GM21723 (cell line): Measurements from ENCODE around the gene OR51M1.

ENCODE experiments used
- ATAC-seq: cut with Tn5 transposase; IDR thresholded peaks from one replicate; pipeline ENCODE4 v1.9.1; 2021; ENCODE audit warnings: mild to moderate bottlenecking, moderate library complexity; ENCODE audit not compliant: unreplicated experiment

OR51M1 gene

DNA sequence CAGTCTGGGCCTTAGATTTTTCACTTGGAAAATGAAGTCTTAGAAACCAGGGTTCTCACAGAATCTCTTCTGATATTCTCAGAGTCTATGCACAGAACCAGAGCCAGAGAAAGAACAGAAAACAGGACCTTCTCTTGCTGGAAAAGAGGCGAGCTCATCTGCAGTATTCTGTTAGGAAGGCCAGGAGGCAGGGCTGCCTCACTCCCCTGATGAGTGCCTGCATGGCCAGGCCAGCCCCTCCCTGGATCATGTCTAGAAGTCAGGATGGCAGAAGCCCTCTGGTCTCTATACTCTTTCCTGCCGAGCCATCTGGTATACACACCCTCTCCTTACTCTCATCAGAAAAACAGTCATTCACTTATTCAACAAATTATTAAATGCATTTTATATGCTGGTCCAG is 723 bp downstream of the OR51M1 start:
- no peak for ATAC-seq

GRCh38 chr11:5390210-5390609 is 6.6 kb downstream of the OR51M1 start:
- ATAC-seq: no peak

GRCh38 chr11:5394091-5394490 is 10.5 kb downstream of the OR51M1 start:
- no peak for ATAC-seq

DNA sequence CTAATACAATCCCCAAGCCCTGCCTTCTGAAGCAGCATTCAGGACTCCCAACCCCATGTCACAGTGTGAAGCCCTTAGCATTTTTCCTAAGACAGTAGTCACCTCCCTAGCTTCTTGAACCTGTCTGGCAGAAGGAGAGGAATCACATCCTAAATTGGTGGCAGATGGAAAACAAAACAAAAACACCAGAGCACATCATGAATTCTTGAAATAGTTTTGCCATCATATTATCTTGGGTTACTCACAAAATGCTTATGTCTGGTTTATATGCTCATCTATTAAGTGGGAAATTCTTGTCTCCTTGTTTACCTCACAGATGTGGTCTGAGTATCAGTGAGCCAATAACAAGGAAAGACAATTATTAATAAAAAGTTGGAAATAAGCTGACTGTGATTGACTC is 15.3 kb downstream of the OR51M1 start:
- ATAC-seq: no peak

GRCh38 chr11:5405173-5405572 is 21.6 kb downstream of the OR51M1 start:
- no peak for ATAC-seq

DNA sequence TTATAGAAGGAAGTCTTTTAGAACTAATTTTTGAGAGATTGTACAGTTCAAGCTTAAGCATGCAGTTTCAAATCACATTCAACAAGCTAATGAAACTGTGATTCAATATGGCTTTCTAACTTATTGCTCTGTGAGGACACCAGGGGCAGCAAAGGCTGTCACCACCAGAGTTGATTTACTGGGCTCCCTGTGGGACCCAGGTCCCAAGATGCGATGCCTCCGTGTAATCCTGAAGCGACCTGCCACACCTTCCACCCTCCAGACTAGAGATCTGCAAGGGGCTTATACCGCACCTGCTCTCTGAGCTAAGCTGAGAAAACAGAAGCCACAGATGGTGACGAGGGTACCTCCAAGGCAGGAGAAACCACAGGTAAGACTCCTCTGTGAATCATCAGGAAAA is 37.4 kb downstream of the OR51M1 start:
- ATAC-seq: no peak

GRCh38 chr11:5421811-5422210 is 38.2 kb downstream of the OR51M1 start, which contains the start of gene OR51Q1:
Gene OR51Q1 (plus strand): TSS chr11:5422111. CDS start chr11:5422201, 90 bp downstream.
- no peak for ATAC-seq

DNA sequence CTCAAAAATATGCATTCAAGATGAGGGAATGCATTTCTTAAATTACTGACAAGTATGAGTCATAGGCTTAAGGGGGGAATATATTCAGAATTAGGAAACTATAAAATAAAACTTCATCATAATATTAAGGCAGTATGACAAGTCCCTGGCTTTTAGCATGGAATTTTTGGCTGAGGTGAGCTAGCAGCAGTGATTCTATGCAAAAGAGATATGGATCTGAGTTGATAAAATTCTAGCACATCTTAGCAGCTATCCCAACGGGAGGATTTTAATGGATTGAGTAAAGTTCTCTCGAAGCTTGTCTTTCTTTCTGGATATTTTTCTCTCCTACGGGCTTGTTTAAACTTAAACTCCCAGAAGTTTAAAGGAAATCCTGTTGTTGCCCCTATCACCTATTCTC is 39.5 kb downstream of the OR51M1 start:
- ATAC-seq: no peak

DNA sequence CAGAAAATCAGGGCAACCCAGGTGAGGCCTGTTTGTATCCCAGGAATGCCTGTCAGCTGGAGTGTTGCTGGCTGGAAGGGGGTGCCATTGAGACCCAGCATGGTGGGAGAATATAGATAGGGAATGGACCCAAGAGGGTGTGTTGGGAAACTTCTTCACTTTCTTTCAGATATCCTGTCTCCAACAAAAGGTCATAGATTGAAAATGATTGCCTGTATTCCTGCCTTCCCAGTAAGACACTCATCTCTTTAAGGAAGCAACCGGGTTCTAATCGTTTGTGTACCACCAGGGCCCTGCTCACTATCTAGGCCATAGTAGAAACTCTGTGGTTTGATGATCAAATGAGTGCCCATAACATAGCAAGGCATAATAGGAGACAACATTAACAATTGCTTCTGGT is 57.8 kb downstream of the OR51M1 start, which contains the start of gene OR51I1:
Gene OR51I1, minus strand, starts transcription at position 101 of the 400 bp plus-strand sequence. Its CDS starts 0 bp downstream, at position 101.
- ATAC-seq: no peak
